Right ventricle myocardium inferior (tissue), 1 donor: Measurements from ENCODE around the gene RBMS3. TPM values are rescaled to one million over a fixed set of nuclear protein-coding genes. Genes with fewer than 3 reads are reported as not detected.

Experiments used
- ATAC-seq: fragments of 200-7000 bp; cut with Tn5 transposase; one replicate; pipeline ENCODE4 v1.9.1; 2020; ENCODE audit warnings: mild to moderate bottlenecking, moderate library complexity
- DNase-seq: peaks from one replicate; pipeline ENCODE4 v3.0.0; 2021; ENCODE audit errors: missing footprints
- intact Hi-C: fragments of 100-400 bp; cut with DNase I; formaldehyde crosslinking; loops from one replicate; pipeline ENCODE4 v1.11.0; 2022
- total RNA-seq: library from RNA; stranded (reverse); fragmentation: NEBNext Ultra II Directional; extraction: Animal tissue kit (Norgen Biotek cat#: 25700); gene quantifications from one replicate; pipeline ENCODE4 v1.2.1, GENCODE V29; 2021
- donor health status: DM: no; HTN: yes; CAD: no; lungs with severe emphysema.

The RBMS3 gene
- total RNA-seq, 1 donor from 2014 or later = 32.7 TPM

- ATAC-seq (no peak), DNase-seq (no peak)
- intact Hi-C loops = no loop called here
Observed at GRCh38 chr3:30059240-30059639, 778.4 kb downstream of the RBMS3 start.
